Activated naive CD8-positive, alpha-beta T cell (primary cell): ENCODE results near the gene CXCR1.

Experiments
- H3K27ac Mint-ChIP-seq: one replicate; pipeline ENCODE4 v1.8.0; 2021; ENCODE audit warnings: mixed read lengths
- H3K27me3 Mint-ChIP-seq: one replicate; pipeline ENCODE4 v1.8.0; 2021; ENCODE audit warnings: mixed read lengths
- H3K36me3 Mint-ChIP-seq: one replicate; pipeline ENCODE4 v1.8.0; 2021; ENCODE audit warnings: mixed read lengths
- H3K4me1 Mint-ChIP-seq: one replicate; pipeline ENCODE4 v1.8.0; 2021; ENCODE audit warnings: low read depth, mixed read lengths
- H3K4me3 Mint-ChIP-seq: one replicate; pipeline ENCODE4 v1.8.0; 2021; ENCODE audit warnings: mild to moderate bottlenecking, mixed read lengths
- H3K9me3 Mint-ChIP-seq: one replicate; pipeline ENCODE4 v1.8.0; 2021; ENCODE audit warnings: low read depth, mixed read lengths

CXCR1 gene

DNA sequence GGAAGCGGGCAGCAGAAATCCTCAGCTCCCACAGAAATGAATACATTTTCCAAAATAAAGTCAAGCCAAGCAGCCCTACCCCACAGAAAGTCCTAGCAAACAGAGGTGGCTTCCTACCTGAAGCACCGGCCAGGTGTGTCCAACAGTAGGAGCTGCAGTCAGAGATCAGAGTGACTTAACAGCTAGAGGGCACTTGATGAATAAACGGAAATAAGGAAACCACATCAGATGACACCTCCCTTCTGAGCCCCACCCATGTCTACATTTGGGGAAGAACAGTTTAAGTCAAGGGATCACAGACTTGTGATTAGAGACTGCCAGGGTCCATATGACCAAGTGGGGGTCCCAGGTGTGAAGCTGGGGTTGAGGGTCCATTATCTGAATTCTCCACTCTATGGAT, at the start of gene CXCR1:
CXCR1 (minus strand) TSS at position 172 of the 400 bp plus-strand sequence. CDS start 1,751 bp downstream, outside the sequence.
- no peaks in the 10 kb centered on the region for H3K36me3 Mint-ChIP-seq
- no peak within 1 kb of the TSS for H3K27ac Mint-ChIP-seq
- peak within 1 kb of the TSS; percentile 46 for H3K4me3 Mint-ChIP-seq
- H3K9me3 Mint-ChIP-seq, result no peaks in the 10 kb centered on the region
- peaks cover 4% of the 10 kb centered on the region for H3K27me3 Mint-ChIP-seq
- H3K4me1 Mint-ChIP-seq, result peaks cover 31% of the 10 kb centered on the region

DNA sequence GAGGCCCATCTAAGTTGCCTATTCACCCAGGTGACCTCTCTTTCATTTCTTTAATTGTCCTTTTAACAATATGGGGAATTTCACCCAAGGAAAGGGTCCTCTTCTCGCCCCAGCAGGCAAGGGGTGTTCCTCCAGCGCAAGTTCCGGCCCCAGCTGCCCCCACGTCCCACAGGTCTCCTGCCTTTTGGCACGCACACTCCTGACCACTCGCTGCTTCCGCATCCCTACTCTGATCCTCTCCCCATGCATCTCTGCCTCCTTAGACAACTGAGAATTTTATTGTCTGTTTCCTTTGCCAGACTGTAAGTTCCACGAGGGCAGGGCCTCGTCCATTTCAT, 49.5 kb upstream of the CXCR1 start:
- Mint-ChIP-seq H3K36me3 (peaks cover 9% of the 10 kb centered on the region), H3K9me3 (no peaks in the 10 kb centered on the region), H3K27ac (peak overlapping the region; percentile 95), H3K4me1 (peaks cover 32% of the 10 kb centered on the region), H3K27me3 (no peaks in the 10 kb centered on the region), H3K4me3 (peak overlapping the region; percentile 96)

DNA sequence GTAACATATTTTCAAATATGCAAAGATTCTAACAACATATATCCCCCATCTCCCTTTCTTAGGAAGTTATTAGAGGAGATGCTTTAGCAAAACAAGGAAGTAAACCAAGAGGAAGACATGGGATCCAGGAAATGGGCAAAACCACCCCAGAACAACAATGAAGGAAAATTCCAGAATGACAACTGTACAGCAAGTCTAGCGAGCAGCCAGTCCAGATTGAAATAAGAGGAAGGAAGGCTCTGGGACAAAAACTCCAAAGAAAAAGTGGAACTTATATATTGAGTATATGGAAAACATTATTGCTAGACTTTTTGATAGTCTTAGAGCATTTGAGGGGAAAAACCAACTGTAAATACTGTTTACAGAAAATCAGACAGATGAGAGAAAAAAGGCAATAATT, 47.4 kb upstream of the CXCR1 start:
- H3K27me3 Mint-ChIP-seq, result no peaks in the 10 kb centered on the region
- peaks cover 11% of the 10 kb centered on the region for H3K36me3 Mint-ChIP-seq
- H3K9me3 Mint-ChIP-seq, result peaks cover 8% of the 10 kb centered on the region
- peak overlapping the region; percentile 46 for H3K27ac Mint-ChIP-seq
- H3K4me3 Mint-ChIP-seq, result no peak overlapping the region
- peaks cover 13% of the 10 kb centered on the region for H3K4me1 Mint-ChIP-seq

- Mint-ChIP-seq H3K4me1 (no peaks in the 10 kb centered on the region), H3K27me3 (no peaks in the 10 kb centered on the region), H3K36me3 (peaks cover 7% of the 10 kb centered on the region), H3K9me3 (peaks cover 9% of the 10 kb centered on the region), H3K27ac (no peak overlapping the region), H3K4me3 (no peak overlapping the region)
These were observed 42.3 kb upstream of the CXCR1 start for GRCh38 chr2:218209078-218209477.

GRCh38 chr2:218202266-218202665, 35.5 kb upstream of the CXCR1 start:
- Mint-ChIP-seq H3K36me3 (no peaks in the 10 kb centered on the region), H3K4me1 (no peaks in the 10 kb centered on the region), H3K9me3 (no peaks in the 10 kb centered on the region), H3K4me3 (no peak overlapping the region), H3K27ac (no peak overlapping the region), H3K27me3 (peaks cover 2% of the 10 kb centered on the region)

- Mint-ChIP-seq H3K27me3 (peaks cover 2% of the 10 kb centered on the region), H3K4me3 (no peak overlapping the region), H3K27ac (no peak overlapping the region), H3K36me3 (no peaks in the 10 kb centered on the region), H3K9me3 (no peaks in the 10 kb centered on the region), H3K4me1 (no peaks in the 10 kb centered on the region)
These were observed 30.2 kb upstream of the CXCR1 start for GRCh38 chr2:218196974-218197373.

- Mint-ChIP-seq H3K9me3 (no peaks in the 10 kb centered on the region), H3K27me3 (peaks cover 2% of the 10 kb centered on the region), H3K36me3 (no peaks in the 10 kb centered on the region), H3K27ac (no peak overlapping the region), H3K4me1 (no peaks in the 10 kb centered on the region), H3K4me3 (no peak overlapping the region)
These were observed 28.1 kb upstream of the CXCR1 start for GRCh38 chr2:218194880-218195279.

DNA sequence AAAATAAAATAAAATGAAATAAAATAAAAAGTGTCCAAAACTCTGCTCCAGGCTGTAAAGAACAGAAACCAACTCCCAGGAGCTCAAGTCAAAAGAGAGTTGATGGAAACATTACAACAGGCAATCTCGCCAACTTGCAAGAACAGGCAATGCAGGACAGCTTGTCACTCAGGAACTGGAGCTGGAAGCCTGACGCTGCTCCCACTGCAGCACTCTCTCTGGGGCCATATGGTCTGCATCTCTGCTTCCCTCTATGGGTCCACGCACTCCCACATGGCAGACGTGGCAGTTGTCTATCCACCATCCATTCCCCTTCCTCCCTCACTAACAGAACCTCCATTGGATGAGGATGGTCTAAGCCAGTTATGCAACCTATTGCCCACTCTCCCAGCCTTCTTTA, 26.9 kb upstream of the CXCR1 start:
- Mint-ChIP-seq H3K27me3 (no peaks in the 10 kb centered on the region), H3K9me3 (no peaks in the 10 kb centered on the region), H3K4me3 (no peak overlapping the region), H3K36me3 (no peaks in the 10 kb centered on the region), H3K4me1 (no peaks in the 10 kb centered on the region), H3K27ac (no peak overlapping the region)

DNA sequence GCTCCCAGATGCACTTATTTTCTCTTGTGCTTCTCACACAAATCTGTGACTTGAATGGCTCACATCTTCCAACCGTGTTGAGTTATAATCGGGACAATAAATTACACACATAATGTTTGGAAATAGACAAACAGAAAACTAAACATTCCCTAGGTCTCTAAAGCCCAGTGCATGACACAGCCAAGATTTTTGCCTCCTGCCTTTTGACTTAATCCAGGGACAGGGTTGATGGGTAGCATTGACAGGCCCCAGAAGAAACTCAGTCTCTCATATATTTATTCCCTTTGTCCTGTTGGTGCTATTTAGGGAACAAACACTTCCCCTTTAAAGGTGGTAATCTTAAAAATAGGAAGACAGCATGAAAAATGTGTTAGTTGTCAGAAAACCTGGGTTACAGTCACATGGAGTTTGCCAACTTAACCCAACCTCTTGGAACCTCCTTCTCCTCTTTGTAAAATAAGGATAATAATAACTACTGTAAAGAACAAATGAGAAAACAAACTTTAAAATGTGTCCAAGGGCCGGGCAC, 26.2 kb upstream of the CXCR1 start:
- no peaks in the 10 kb centered on the region for H3K36me3 Mint-ChIP-seq
- no peaks in the 10 kb centered on the region for H3K27me3 Mint-ChIP-seq
- H3K27ac Mint-ChIP-seq, result no peak overlapping the region
- H3K4me1 Mint-ChIP-seq, result no peaks in the 10 kb centered on the region
- no peaks in the 10 kb centered on the region for H3K9me3 Mint-ChIP-seq
- H3K4me3 Mint-ChIP-seq, result no peak overlapping the region

- Mint-ChIP-seq H3K4me3 (no peak overlapping the region), H3K27me3 (no peaks in the 10 kb centered on the region), H3K27ac (no peak overlapping the region), H3K36me3 (no peaks in the 10 kb centered on the region), H3K4me1 (peaks cover 9% of the 10 kb centered on the region), H3K9me3 (no peaks in the 10 kb centered on the region)
These were observed 21.8 kb upstream of the CXCR1 start for GRCh38 chr2:218188528-218188927.

DNA sequence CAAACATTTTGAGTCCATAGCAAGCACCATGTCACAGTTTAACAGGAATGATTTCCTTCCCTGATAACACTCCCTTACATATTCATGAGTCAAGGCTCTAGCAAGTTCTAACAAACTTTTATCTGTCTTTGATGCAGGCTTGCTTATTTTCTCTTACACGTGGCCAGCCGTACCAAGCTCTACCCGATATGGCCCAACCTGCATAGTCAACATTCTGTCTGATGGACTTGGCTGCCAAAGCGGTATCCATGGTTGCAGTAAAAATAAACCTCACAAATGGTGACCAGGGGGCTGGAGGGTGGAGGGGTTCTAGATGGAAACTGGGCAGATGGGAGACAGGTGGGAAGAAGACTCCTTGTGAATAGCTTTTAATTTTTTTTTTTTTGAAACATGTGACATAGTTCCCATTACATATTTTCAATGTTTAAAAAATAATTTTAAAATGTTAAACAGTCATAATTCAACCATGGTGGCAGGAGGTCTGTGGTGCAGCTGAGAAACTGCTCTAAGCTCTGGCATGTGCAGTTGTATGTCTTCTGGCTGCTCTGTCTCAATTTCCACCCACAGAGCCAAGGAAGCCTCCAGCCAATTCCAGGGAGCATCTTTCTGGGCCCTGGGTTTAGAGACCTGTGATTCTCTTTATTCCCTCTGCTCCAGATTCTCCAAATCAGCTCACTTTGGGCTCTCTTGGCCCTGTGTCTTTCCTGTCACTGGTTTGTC, 20.7 kb upstream of the CXCR1 start:
- H3K36me3 Mint-ChIP-seq, result no peaks in the 10 kb centered on the region
- H3K27ac Mint-ChIP-seq, result no peak overlapping the region
- no peak overlapping the region for H3K4me3 Mint-ChIP-seq

DNA sequence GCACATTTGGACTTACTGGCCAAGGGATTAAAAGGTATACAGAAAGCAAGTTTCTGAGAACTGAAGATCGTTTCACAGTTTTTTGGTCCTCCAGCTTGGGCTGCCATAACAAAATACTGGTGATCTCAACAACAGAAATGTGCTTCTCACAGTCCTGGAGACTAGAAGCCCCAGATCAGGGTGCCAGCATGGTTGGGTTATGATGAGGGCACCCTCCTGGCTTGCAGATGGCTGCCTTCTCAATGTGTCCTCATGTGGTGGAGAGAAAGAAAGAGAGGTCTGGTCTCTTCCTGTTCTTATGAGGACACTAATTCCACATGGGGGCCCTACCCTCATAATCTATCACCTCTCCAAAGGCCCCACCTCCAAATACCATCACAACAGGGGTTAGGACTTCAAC, 20.1 kb upstream of the CXCR1 start:
- no peak overlapping the region for H3K4me3 Mint-ChIP-seq
- H3K36me3 Mint-ChIP-seq, result no peaks in the 10 kb centered on the region
- H3K9me3 Mint-ChIP-seq, result no peaks in the 10 kb centered on the region
- H3K27me3 Mint-ChIP-seq, result no peaks in the 10 kb centered on the region
- H3K4me1 Mint-ChIP-seq, result peaks cover 9% of the 10 kb centered on the region
- H3K27ac Mint-ChIP-seq, result no peak overlapping the region

More for the DNA sequence above, 20.7 kb upstream of the CXCR1 start:
- Mint-ChIP-seq H3K4me1 (peaks cover 9% of the 10 kb centered on the region), H3K9me3 (no peaks in the 10 kb centered on the region), H3K27me3 (no peaks in the 10 kb centered on the region)

GRCh38 chr2:218186355-218186766, 19.6 kb upstream of the CXCR1 start:
- Mint-ChIP-seq H3K9me3 (no peaks in the 10 kb centered on the region), H3K27ac (no peak overlapping the region), H3K27me3 (no peaks in the 10 kb centered on the region), H3K36me3 (no peaks in the 10 kb centered on the region), H3K4me1 (peaks cover 9% of the 10 kb centered on the region), H3K4me3 (no peak overlapping the region)

DNA sequence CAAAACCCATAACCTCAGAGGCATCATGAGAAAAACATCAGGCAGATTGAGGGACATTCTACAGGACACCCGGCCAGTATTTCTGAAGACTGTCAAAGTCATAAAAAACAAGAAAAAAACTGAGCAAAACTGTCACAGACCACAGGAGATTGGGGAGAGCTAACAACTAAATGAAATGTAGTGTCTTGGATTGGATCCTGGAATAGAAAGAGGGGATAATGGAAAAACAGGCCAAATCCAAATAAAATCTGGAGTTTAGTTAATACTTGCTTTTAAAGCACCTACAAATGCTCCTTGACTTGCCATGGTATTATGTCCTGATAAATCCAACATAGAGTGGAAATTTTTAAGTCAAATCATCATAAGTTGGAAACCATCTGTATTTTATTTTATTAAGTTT, 17.6 kb upstream of the CXCR1 start:
- Mint-ChIP-seq H3K4me3 (no peak overlapping the region), H3K27ac (no peak overlapping the region), H3K9me3 (no peaks in the 10 kb centered on the region), H3K4me1 (peaks cover 9% of the 10 kb centered on the region), H3K27me3 (no peaks in the 10 kb centered on the region), H3K36me3 (no peaks in the 10 kb centered on the region)

DNA sequence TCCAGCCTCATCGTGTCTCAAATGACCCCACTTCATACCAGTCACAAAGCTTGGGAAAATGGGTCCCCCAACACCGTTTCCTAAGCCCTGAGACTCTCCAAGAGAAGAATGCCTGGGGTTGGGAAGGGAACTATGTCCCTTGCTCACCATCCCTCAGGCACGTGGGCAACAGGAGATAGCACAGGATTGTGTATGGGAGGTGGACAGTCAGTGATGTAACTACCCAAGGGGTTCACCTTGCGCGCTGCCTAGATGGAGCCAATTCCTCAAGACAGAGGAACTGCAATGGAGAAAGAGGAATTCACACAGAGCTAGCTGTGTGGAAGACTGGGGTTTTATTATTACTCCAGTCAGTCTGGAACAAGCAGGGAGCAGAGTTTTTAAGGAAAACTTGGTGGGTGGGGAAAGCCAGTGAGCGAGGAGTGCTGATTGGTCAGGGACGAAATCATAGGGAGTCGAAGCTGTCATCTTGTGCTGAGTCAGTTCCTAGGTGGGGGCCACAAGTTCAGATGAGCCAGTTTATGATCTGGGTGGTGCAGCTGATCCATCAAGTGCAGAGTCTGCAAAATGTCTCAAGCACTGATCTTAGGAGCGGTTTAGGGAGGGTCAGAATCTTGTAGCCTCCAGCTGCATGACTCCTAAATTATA, 13.8 kb upstream of the CXCR1 start:
- no peak overlapping the region for H3K4me3 Mint-ChIP-seq
- H3K9me3 Mint-ChIP-seq, result no peaks in the 10 kb centered on the region
- H3K27ac Mint-ChIP-seq, result no peak overlapping the region
- H3K36me3 Mint-ChIP-seq, result no peaks in the 10 kb centered on the region
- no peaks in the 10 kb centered on the region for H3K4me1 Mint-ChIP-seq
- H3K27me3 Mint-ChIP-seq, result no peaks in the 10 kb centered on the region

DNA sequence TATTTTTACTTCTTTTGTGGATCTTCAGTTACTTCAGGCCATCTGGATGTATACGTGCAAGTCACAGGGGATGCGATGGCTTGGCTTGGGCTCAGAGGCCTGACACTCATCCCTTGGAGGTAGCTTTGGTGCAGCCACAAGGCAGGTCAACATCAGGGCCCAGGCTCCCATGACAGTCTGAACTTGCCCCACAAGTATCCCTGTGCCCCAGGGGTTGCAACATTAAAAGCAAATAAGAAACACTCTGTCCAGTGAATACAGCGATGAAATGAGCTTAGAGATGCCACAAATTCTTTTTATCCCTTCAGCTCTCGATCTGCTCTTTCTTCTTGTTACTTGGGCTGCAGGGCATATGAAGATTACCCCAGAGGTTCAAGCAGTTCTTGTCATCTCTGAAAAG, 13.0 kb upstream of the CXCR1 start:
- Mint-ChIP-seq H3K4me3 (no peak overlapping the region), H3K27ac (no peak overlapping the region), H3K4me1 (no peaks in the 10 kb centered on the region), H3K36me3 (no peaks in the 10 kb centered on the region), H3K27me3 (no peaks in the 10 kb centered on the region), H3K9me3 (no peaks in the 10 kb centered on the region)
